ENCODE measurements around the gene CIP2A. TPM values are rescaled to one million over a fixed set of nuclear protein-coding genes. Genes with fewer than 3 reads are reported as not detected.

Gene CIP2A
- total and polyA plus RNA-seq, 2 of the 4 experiments (the other 2 are of a cell fraction): 8.5 to 27.8 TPM

DNA sequence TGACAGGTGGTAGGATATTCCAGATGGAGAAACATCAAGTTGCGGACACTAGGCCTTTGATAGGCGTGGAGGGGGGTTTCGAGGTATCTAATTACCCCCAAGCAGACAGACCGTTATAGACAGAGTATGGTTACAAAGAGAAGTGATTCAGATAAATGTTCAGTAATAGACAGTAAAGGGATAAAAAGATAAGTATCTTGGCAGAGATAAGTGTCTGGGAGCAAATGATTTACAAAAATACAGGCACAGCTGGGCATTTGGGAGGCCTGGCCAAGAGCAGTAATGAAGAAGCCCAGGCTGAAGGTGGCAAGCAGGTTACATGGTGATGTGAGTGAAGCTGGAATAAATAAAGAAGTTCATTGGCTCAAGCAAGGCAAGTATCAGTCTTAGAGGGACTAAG, 78.2 kb downstream of the CIP2A start:
- H3K9me1 ChIP-seq (ENCODE audit: insufficient read depth, low read length): no peaks in the 10 kb centered on the region; the same call in 1 of the 2 replicates
- no peak overlapping the region for H2BK5ac ChIP-seq (ENCODE audit: low read depth, low read length, poor library complexity, severe bottlenecking)
- 89% methylated on average over 3 of the region's 4 CpGs; no CpG with 5 or more reads in 1 of the 2 experiments for WGBS, 2 experiments (ENCODE audit: extremely low coverage in 2 of 2, insufficient read length in 1 of 2)
- H3K27me3 ChIP-seq (ENCODE audit: control insufficient read depth, insufficient read depth, low read length): no peaks in the 10 kb centered on the region; the same call in 1 of the 2 replicates
- in situ Hi-C loops (cut with MboI; ENCODE audit: low sequenced_read_pairs): no loop called here
- no peaks in the 10 kb centered on the region for H4K20me1 ChIP-seq (ENCODE audit: insufficient read depth, low read length)
- BruUV-seq (replicated peaks): no TSS peak
- dilution Hi-C loops (cut with HindIII; ENCODE audit: low sequenced_read_pairs, unreplicated experiment): no loop called here
- H3K27ac ChIP-seq (ENCODE audit: insufficient read depth, low read length): no peak overlapping the region
- no peak overlapping the region for H3K18ac ChIP-seq (ENCODE audit: low read depth, low read length)
- ChIA-PET CTCF (no interaction called here), POLR2A (ENCODE audit: unreplicated experiment) (no interaction called here)
- no peak for TF ChIP-seq CEBPB (IDR thresholded peaks at IDR 0.05; ENCODE audit: low read depth, low read length)
- no peak for TF ChIP-seq BHLHE40 (IDR thresholded peaks at IDR 0.05; ENCODE audit: low read depth, low read length)
- no peak for TF ChIP-seq NFE2L2 (IDR thresholded peaks at IDR 0.05; ENCODE audit: low read depth, low read length)
- TF ChIP-seq POLR2A (IDR thresholded peaks at IDR 0.05; ENCODE audit: low read depth, low read length): no peak
- no peak for TF ChIP-seq SMC3 (IDR thresholded peaks at IDR 0.05; ENCODE audit: low read depth, low read length)
- no peak for TF ChIP-seq RFX5 (IDR thresholded peaks at IDR 0.05; ENCODE audit: low read depth, low read length)
- TF ChIP-seq MAZ (IDR thresholded peaks at IDR 0.05; ENCODE audit: borderline replicate concordance, low read depth, low read length): no peak
- TF ChIP-seq, protein P1, sequence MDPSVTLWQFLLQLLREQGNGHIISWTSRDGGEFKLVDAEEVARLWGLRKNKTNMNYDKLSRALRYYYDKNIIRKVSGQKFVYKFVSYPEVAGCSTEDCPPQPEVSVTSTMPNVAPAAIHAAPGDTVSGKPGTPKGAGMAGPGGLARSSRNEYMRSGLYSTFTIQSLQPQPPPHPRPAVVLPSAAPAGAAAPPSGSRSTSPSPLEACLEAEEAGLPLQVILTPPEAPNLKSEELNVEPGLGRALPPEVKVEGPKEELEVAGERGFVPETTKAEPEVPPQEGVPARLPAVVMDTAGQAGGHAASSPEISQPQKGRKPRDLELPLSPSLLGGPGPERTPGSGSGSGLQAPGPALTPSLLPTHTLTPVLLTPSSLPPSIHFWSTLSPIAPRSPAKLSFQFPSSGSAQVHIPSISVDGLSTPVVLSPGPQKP (IDR thresholded peaks at IDR 0.05; ENCODE audit: borderline replicate concordance, low read depth, low read length): no peak
- TF ChIP-seq RAD21 (IDR thresholded peaks at IDR 0.05; ENCODE audit: low read length): no peak
- no peak for TF ChIP-seq CHD1 (IDR thresholded peaks at IDR 0.05; ENCODE audit: low read depth, low read length)
- TF ChIP-seq, protein P2, sequence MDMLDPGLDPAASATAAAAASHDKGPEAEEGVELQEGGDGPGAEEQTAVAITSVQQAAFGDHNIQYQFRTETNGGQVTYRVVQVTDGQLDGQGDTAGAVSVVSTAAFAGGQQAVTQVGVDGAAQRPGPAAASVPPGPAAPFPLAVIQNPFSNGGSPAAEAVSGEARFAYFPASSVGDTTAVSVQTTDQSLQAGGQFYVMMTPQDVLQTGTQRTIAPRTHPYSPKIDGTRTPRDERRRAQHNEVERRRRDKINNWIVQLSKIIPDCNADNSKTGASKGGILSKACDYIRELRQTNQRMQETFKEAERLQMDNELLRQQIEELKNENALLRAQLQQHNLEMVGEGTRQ (IDR thresholded peaks at IDR 0.05; ENCODE audit: low read depth, low read length): no peak
- no peak for TF ChIP-seq FOS (IDR thresholded peaks at IDR 0.05; ENCODE audit: low read depth, low read length)
- TF ChIP-seq RCOR1 (IDR thresholded peaks at IDR 0.05; ENCODE audit: insufficient replicate concordance, low read length): no peak
- no peak overlapping the region for H2AK9ac ChIP-seq (replicated peaks; ENCODE audit: low read depth, low read length, poor library complexity)
- no peaks in the 10 kb centered on the region for H3K9me3 ChIP-seq (ENCODE audit: control insufficient read depth, insufficient read depth, low read length)
- H3K14ac ChIP-seq (replicated peaks; ENCODE audit: low read depth, low read length): no peak overlapping the region
- no peak overlapping the region for H3K56ac ChIP-seq (ENCODE audit: extremely low read depth, insufficient read depth, low read length)
- no peak overlapping the region for H4K91ac ChIP-seq (ENCODE audit: insufficient read depth, low read depth, low read length)
- H4K8ac ChIP-seq (ENCODE audit: low read depth in 2 of 2, low read length in 2 of 2): no peak overlapping the region
- no peak overlapping the region for H3K23ac ChIP-seq (ENCODE audit: low read depth, low read length)
- no peak overlapping the region for H3K4me2 ChIP-seq (ENCODE audit: low read depth, low read length)
- no peak overlapping the region for H2BK20ac ChIP-seq (ENCODE audit: low read depth, low read length)
- DNase-seq (no peak), ATAC-seq (ENCODE audit: low read depth) (no peak)
- no peak overlapping the region for H3K4me3 ChIP-seq (ENCODE audit: insufficient read depth, low read depth, low read length)
- H2BK120ac ChIP-seq (ENCODE audit: low read depth, low read length): no peak overlapping the region
- H3K9ac ChIP-seq (ENCODE audit: low read depth, low read length): no peak overlapping the region
- no peak overlapping the region for H2AK5ac ChIP-seq (ENCODE audit: low read depth, low read length)
- H3K36me3 ChIP-seq (ENCODE audit: control insufficient read depth, insufficient read depth, low read length): no peaks in the 10 kb centered on the region
- no peak overlapping the region for H3K4ac ChIP-seq (ENCODE audit: low read depth, low read length)
- H2AFZ ChIP-seq (replicated peaks; ENCODE audit: low read length, poor library complexity): no peak overlapping the region
- H3K4me1 ChIP-seq (ENCODE audit: control insufficient read depth, insufficient read depth, low read length): no peaks in the 10 kb centered on the region
- no peak overlapping the region for H2BK15ac ChIP-seq (ENCODE audit: low read depth, low read length)
- H3K79me1 ChIP-seq (ENCODE audit: low read depth in 1 of 2, low read length in 2 of 2): no peaks in the 10 kb centered on the region
- intact Hi-C loops (cut with micrococcal nuclease): no loop called here
- H4K5ac ChIP-seq (ENCODE audit: low read depth, low read length): no peak overlapping the region
